ENCODE measurements around the gene RRP9.
A peak's percentile ranks its signal among the peaks of the same experiment; 100 is the strongest.

RRP9 gene

GRCh38 chr3:51944451-51945021 is 2.8 kb upstream of the RRP9 start:
- Mint-ChIP-seq H3K27me3 (ENCODE audit: low read depth, poor library complexity) (peaks cover 3% of the 10 kb centered on the region), H3K4me1 (peaks cover 50% of the 10 kb centered on the region), H3K4me3 (no peak overlapping the region), H3K9me3 (no peaks in the 10 kb centered on the region), H3K36me3 (ENCODE audit: low read depth) (no peaks in the 10 kb centered on the region), H3K27ac (no peak overlapping the region)
- no peak for DNase-seq
- TF ChIP-seq, protein P1, sequence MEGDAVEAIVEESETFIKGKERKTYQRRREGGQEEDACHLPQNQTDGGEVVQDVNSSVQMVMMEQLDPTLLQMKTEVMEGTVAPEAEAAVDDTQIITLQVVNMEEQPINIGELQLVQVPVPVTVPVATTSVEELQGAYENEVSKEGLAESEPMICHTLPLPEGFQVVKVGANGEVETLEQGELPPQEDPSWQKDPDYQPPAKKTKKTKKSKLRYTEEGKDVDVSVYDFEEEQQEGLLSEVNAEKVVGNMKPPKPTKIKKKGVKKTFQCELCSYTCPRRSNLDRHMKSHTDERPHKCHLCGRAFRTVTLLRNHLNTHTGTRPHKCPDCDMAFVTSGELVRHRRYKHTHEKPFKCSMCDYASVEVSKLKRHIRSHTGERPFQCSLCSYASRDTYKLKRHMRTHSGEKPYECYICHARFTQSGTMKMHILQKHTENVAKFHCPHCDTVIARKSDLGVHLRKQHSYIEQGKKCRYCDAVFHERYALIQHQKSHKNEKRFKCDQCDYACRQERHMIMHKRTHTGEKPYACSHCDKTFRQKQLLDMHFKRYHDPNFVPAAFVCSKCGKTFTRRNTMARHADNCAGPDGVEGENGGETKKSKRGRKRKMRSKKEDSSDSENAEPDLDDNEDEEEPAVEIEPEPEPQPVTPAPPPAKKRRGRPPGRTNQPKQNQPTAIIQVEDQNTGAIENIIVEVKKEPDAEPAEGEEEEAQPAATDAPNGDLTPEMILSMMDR (IDR thresholded peaks at IDR 0.05) = no peak

DNA sequence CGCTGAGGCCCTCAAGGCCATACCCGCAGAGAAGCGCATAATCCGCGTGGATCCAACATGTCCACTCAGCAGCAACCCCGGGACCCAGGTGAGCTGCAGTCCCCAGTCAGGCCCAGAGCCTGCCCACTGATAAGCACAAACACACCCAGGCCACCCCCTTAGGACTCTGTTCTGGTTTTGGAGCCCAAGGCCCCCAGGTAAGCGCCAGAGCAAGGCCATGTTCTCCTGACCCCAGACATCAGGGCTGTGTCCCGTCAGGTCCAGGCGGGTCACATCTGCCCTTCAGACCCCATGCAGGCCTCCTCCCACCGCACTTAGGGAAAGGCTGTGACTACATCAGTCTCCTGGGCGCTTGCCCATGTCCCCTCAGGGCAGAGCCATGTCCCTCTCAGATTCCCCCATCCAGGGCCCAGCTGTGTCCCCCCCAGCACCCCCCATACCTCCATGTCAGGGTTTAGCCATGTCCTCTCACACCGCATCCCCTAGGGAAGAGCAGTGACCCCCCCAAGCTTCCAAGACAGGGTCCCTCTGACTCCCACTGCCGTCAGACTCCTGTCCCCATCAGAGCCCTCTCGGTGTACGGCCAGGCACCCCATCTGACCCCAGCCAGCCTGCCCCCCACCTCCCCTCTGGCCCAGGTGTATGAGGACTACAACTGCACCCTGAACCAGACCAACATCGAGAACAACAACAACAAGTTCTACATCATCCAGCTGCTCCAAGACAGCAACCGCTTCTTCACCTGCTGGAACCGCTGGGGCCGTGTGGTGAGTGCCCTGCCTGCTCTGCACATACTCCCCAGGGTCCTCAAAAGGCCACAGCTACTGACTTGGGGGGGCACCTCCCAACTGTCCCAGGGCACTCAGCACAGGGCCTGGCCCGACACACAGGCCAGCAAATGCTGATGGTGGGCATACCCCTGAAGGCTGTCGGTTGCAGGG is 2.0 kb upstream of the RRP9 start:
- H3K9me3 Mint-ChIP-seq = no peaks in the 10 kb centered on the region
- no peak overlapping the region for H3K4me3 Mint-ChIP-seq
- H3K27ac Mint-ChIP-seq = no peak overlapping the region
- no peak for DNase-seq
- H3K4me1 Mint-ChIP-seq = peaks cover 56% of the 10 kb centered on the region
- H3K27me3 Mint-ChIP-seq (ENCODE audit: low read depth, poor library complexity) = no peaks in the 10 kb centered on the region
- H3K36me3 Mint-ChIP-seq (ENCODE audit: low read depth) = no peaks in the 10 kb centered on the region
- TF ChIP-seq, protein P1 (IDR thresholded peaks at IDR 0.05) = no peak

DNA sequence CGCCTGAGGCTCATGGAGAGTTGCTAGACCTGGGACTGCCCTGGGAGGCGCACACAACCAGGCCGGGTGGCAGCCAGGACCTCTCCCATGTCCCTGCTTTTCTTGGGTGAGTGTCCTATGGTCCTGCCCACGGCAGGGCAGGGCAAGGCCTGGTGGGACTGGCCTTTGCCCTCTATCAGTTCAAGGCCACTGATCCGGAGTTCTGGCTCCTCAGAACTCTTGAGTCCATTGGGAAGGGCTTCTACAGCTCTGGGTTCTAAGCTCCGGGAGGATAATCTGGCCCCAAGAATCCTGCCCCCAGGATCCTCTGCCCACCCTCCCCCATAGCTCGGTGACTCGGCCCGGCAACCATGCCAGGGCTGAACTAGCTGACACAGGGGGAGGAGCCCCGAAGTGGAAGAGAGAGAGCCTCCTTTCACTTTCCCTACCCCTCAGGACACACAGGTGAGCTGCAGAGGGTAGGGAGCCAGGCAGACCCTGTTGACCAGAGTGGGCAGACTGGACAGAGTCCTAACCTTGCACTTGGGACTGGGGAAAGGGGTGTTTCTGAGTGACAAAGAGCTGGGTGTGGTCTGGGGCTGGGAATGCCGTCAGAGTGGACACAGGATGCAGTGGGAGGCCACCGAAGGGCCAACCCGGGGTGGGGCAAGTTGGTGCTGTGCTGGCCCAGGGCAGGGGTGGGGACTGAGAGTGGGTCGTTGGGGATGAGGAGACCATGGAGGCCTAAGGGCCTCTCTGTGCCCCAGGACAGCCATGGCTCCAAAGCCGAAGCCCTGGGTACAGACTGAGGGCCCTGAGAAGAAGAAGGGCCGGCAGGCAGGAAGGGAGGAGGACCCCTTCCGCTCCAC is 1.1 kb upstream of the RRP9 start:
- Mint-ChIP-seq H3K4me1 (peaks cover 56% of the 10 kb centered on the region), H3K27ac (peak overlapping the region; percentile 22), H3K9me3 (no peaks in the 10 kb centered on the region), H3K4me3 (peak overlapping the region; percentile 58), H3K27me3 (ENCODE audit: low read depth, poor library complexity) (peaks cover 3% of the 10 kb centered on the region), H3K36me3 (ENCODE audit: low read depth) (peaks cover 6% of the 10 kb centered on the region)
- TF ChIP-seq, protein P1 (IDR thresholded peaks at IDR 0.05) = no peak
- DNase-seq = no peak

DNA sequence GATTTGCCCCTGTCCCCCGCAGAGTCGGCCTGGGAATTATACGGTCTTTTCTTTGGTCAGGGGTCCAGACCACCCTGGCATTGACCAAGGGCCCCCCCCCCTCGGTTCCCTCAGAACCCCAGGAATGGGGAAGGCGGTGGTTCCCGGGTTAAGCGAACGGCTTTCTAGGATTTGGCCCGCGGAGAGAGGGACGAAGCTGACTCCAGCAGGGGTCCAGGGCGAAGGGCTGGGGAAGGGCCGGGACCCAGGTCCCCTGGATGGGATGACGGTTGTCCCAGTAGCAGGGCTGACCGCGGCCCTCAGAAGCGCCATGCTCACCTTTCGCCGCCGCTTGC is 274 bp downstream of the RRP9 start:
- H3K36me3 Mint-ChIP-seq (ENCODE audit: low read depth) = peaks cover 17% of the 10 kb centered on the region
- TF ChIP-seq, protein P1 (IDR thresholded peaks at IDR 0.05) = no peak
- H3K4me3 Mint-ChIP-seq = peak overlapping the region; percentile 92
- H3K27ac Mint-ChIP-seq = peak overlapping the region; percentile 41
- H3K27me3 Mint-ChIP-seq (ENCODE audit: low read depth, poor library complexity) = peaks cover 3% of the 10 kb centered on the region
- H3K4me1 Mint-ChIP-seq = peaks cover 42% of the 10 kb centered on the region
- DNase-seq = no peak
- no peaks in the 10 kb centered on the region for H3K9me3 Mint-ChIP-seq

GRCh38 chr3:51940648-51941462 is 849 bp downstream of the RRP9 start:
- TF ChIP-seq, protein P1 (IDR thresholded peaks at IDR 0.05) = no peak
- peaks cover 3% of the 10 kb centered on the region for H3K27me3 Mint-ChIP-seq (ENCODE audit: low read depth, poor library complexity)
- no peak for DNase-seq
- H3K9me3 Mint-ChIP-seq = no peaks in the 10 kb centered on the region
- peaks cover 17% of the 10 kb centered on the region for H3K36me3 Mint-ChIP-seq (ENCODE audit: low read depth)
- peaks cover 42% of the 10 kb centered on the region for H3K4me1 Mint-ChIP-seq
- peak overlapping the region; percentile 41 for H3K27ac Mint-ChIP-seq
- peak overlapping the region; percentile 92 for H3K4me3 Mint-ChIP-seq
